Stimulated activated naive CD4-positive, alpha-beta T cell treated with Interleukin-2 at 50 U/mL for 16 hours (primary cell): ENCODE results near the gene LCN1.

Experiments
- DNase-seq: peaks from one replicate; lab custom pipeline; 2025; lab: John Stamatoyannopoulos, UW

Gene LCN1

GRCh38 chr9:135567311-135567710 is 46.1 kb downstream of the LCN1 start:
- no peak for DNase-seq

- DNase-seq: no peak
Observed at GRCh38 chr9:135568026-135568425, 46.8 kb downstream of the LCN1 start.

GRCh38 chr9:135570456-135570855 is 49.2 kb downstream of the LCN1 start:
- DNase-seq: no peak

- DNase-seq: no peak
Observed at GRCh38 chr9:135572233-135572632, 51.0 kb downstream of the LCN1 start.

DNA sequence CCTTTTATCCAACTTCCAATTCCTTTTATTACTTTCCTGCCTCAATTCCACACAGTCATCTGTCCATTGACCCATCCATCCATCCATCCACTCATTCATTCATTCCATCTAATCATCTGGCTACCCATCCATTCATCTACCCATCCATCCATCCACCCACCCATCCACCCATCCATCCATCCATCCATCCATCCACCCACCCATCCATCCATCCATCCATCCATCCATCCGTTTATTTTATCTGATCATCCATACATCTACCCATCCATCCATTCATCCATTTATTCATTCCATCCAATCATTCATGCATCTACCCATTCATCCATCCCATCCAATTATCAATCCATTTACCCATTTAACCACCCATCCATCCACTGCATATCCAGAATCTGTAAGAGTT is 51.9 kb downstream of the LCN1 start:
- DNase-seq: no peak

DNA sequence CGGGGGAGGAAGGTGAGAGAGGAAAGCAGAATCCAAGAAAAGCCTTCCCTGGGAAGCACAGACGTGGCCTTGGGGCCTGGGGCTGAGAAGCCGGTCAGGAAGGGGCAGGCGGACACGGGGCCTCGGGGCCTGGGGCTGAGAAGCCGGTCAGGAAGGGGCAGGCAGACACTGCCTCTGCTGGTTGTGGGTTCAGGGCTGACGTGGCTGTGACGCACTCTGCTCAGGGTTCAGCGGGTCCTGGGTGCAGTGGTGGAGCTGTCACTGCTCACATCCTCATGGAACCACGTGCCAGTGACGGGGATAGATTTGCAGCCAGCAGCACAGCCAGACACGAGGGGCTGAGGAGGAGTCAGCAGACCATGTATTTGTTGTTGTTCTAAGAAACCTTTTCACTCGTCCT is 53.1 kb downstream of the LCN1 start:
- no peak for DNase-seq

DNA sequence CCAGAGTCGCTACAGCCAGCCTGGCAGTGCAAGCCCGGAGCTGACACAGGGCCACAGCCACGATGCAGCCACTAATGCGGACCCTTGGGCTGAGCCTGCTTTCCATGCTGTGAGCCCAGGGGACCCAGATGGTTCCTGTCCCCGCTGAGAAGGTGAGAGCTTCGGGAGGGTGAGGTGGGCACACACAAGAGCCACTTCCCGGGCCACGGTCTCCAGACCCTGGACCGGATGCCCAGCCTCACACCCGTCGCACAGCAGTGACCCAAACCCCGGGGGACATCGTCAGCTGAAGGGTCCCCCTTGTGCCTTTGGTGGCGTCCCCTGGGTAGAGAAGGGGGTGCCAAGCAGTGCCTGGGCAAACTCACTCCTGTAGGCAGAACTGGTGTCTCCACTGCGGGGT is 53.7 kb downstream of the LCN1 start:
- no peak for DNase-seq
